Measurements from ENCODE around the gene SEC14L2.
"Not testable (repeated sequence)": the region's sequence is repeated elsewhere in the genome, so short reads cannot be mapped to it uniquely, and the experiment has no call there.

SEC14L2 gene

DNA sequence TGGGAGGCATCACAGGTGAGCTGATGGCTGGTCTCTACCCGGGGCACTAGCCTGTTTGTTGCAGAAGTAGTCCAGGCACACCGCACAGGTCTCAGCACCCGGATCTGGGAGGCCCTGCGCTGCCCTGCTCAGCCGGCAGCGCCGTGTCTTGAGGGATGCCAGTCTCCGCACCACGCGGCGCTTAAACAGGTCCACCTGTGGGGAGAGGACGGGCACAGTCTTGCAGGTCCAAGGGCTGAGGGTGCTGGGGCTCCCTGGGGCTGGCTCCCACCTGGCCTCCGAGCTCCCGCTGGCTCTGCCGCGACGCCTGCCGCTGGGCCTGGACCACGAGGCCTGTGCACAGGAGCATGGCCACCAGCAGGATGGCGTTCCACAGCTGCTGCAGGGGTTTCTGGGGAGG, 16.8 kb upstream of the SEC14L2 start:
- no peak for DNase-seq

DNA sequence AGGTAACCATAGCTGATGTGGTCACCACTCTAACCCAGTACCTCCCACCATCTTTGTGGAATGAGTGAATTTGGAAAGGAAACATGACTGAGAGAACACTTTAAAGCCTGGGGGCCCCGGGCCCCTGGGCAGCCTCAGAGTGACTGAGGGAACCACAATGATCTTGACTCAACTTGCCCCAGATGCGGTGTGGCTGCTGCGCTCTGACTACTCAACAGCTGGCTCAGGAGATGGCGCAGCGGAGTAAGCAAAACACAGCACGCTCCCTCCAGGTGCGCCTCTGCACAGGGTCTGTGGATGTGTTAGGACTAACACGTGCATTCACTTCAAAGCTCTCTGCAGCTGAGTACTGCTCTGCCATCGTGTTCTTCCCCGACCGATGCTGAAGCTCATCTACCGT, 15.6 kb upstream of the SEC14L2 start:
- no peak for DNase-seq

DNA sequence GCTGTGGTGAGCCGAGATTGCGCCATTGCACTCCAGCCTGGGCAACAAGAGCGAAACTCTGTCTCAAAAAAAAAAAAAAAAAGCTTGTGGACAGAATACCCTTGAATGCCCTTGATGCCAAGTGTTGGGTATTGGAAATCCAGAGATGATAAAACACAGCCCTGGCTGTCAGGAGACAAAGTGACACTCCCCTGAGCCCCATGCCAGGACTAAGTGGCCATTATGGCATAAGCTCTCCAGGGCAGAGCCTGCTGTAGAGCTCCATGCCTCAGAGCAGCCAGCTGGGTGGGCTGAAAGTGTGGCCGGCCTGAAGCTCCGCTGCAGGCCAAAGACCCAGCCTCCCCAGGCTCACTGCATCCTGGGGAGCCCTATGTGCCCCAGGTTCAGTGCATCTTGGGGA, 14.5 kb upstream of the SEC14L2 start:
- no peak for DNase-seq

DNA sequence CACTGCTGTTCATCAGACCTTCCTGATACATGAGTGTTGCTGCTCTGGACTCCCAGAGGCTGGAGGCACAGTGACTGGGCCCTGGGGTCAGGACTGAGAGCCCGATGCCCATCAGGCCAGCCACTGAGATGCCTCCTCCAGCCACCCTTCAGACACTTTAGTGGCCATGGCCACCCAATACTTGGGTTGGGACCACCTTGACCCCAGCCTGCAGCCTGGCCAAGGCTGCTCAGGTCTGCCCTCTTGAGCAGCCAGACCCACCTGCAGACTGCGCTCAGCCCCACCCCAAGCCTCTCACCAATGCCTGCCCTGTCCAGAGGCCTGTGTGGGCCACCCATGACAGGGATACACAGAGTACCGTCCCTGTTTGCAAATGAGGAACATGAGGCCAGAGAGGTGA, 13.8 kb upstream of the SEC14L2 start:
- no peak for DNase-seq

DNA sequence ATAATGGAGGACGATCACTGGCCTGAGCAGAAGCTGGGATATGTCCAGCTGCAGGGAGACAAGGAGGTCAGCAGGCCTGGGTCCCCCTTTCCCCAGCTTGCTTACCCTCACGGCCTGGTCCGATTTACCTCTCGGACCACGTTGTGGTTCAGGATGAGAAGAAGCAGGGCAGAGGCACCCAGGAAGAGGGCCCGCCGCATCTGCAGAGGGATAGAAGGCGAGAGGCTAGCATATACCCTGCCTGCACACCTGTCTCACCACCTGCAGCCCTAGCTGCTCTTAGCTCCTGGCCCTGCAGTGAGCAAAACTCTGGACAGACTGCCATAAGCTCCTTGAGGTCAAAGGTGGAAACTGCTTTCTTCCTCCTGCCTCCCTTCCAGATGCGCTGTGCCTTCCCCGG, 10.9 kb upstream of the SEC14L2 start:
- DNase-seq: no peak

DNA sequence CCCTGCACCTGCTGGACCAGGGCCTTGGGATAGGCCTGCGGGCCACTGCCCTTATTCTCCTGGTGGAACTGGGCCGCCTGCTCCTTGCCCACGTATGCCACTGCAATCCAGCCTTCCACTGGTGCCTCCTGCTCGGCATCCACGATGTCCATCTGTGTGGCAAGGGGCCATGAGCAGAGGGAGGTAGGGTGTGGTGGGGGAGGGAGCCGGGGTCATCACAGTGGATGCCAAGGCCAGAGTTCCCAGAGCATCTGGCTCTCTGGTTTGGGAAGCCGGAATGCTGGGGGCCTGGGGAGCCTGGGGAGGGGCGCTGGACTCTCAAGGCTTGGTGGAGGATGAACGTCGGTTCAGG, 10.2 kb upstream of the SEC14L2 start:
- no peak for DNase-seq

DNA sequence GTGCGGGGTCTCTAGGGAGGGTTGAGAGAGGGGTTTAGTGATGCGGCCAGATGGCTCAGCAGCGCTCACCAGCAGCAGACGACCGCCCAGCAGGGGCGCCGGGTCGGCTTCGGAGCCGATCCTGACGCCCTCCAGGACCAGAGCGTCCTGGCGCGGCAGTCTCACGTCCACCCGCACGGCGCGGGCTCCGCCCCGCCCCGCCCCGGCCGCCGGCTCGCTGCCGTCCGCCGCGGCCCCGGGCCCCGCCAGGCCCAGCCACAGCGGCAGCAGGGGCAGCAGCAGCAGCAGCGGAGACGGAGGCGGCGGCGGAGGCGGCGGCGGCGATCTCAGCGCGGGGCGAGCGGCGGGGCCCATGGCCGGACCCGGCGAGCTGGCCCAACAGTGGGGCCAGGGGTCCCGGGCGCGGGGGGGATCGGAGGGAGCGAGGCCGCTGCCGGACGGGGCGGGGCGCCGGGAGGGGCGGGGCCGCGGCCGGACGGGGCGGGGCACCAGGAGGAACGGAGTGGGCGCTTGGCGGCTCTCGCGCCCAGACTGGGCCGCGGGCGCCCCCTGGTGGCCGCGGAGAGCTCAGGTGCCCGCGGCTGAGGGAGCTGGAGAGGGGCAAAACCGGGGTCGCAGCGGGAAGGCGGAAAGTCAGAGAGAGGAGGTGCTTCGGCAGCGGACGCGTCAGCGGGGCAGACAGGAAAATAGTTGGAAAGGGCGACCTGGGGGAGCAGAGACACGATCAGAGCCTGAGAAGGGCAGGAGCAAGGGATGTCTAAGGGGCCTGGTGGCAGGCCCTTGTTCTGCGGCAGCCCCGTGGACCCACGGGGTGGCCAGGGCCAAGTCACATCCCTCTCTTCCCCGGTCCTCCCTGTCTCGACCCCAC, 9.6 kb upstream of the SEC14L2 start, which contains the start of gene RNF215:
RNF215 (minus strand) TSS at position 452 of the 868 bp plus-strand sequence; CDS start at position 354, 98 bp downstream.
- peak; percentile 32 for DNase-seq

DNA sequence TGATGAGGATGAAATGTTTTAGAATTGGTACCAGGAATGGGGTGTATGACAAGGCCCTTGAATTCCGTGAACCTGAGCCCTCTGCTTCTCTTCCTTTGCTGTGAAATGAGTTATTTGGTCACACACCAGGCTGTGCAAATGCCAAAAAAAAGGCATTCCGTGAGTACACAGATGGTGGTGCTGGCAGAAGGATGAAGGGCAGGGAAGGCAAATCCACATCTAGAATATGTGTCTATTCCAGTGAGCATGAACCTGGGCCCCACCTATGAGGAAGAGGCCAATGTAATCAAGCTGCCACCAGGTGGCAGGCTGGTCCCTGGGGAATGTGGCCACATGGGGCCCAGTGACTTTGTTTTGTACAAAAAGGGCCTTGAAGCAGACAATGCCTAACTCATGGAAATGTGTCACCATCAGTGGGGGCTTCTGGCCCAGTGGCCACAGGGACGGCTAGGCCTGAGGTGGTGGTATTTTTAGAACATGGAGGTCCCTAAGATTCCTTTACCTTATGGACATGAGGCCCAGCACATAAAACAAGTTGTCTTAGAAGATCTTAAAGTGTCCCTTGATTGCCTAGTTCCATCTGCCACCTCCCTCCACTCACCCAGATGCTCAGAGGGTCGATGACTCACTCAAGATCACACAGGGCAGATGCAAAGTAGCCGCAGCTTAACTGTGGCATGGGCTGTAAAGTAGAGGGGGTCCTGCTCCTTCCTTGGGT, 5.7 kb upstream of the SEC14L2 start:
- DNase-seq: peak; percentile 77

DNA sequence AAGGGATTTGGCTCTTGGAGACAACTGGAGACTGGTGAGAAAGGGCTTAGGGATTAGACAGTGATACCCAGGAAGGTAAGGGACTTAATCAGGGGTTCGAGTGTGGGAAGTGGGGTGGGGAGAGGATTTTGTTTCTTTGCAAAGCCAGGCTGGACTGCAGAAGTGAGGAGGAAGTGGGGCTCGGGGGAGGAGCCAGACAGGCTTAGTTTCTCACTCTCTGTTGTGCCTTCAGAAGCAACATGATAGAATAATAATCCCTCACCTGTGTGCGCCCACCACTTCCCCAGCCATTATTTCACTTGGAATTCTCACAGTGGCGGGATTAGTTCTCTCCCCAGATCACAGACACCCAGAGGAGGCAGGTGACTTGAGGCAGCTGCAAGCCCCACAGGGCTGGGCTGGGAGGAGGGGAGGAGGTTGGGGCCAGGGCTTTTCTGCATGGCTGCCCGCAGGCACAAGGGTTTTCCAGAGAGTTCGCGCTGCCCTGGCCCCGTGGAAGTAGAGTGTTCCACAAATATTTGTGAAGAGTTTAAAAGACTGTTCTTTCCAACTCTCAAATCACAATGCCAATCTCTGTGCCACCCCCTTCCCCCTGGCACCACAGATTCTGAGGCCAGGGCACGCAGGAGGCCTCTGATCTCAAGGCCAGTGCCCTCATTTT, 4.0 kb upstream of the SEC14L2 start:
- peak; percentile 62 for DNase-seq

DNA sequence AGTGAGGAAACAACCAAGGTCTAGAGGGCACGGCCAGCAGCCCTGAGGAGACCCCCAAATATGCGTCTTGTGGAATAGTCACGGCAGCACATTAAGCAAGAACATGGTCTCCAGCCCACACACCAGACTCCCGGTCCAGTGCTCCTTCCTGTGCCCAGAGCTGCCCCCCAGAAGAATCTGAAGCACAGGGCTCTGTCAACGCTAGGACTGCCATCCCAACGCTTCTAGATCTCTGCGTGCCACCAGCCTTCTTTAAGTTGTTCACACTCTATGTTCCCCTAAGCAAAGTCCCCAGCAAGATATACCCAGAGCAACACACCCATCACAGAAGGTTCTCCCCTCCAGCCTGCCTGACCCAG, 3.5 kb upstream of the SEC14L2 start:
- DNase-seq: no peak

DNA sequence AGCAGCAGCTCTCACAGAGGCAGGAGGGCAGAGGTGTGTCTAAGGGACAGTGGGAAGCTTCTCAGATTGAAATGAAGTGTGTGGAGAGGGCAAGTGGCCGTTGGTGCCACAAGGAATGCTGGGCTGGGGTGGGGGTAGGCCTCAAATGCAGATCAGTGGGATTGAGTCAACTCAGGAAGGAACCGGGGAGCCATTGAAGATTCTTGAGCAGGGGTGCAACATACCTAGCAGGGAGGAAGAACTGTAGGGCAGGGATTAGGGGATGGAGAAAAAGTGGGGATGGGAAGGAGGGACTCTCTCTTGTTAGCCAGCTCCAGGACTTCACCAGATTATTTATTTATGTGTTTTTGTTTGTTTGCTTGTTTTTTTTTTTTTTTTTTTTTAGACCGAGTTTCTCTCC, 2.9 kb upstream of the SEC14L2 start:
- DNase-seq: no peak

DNA sequence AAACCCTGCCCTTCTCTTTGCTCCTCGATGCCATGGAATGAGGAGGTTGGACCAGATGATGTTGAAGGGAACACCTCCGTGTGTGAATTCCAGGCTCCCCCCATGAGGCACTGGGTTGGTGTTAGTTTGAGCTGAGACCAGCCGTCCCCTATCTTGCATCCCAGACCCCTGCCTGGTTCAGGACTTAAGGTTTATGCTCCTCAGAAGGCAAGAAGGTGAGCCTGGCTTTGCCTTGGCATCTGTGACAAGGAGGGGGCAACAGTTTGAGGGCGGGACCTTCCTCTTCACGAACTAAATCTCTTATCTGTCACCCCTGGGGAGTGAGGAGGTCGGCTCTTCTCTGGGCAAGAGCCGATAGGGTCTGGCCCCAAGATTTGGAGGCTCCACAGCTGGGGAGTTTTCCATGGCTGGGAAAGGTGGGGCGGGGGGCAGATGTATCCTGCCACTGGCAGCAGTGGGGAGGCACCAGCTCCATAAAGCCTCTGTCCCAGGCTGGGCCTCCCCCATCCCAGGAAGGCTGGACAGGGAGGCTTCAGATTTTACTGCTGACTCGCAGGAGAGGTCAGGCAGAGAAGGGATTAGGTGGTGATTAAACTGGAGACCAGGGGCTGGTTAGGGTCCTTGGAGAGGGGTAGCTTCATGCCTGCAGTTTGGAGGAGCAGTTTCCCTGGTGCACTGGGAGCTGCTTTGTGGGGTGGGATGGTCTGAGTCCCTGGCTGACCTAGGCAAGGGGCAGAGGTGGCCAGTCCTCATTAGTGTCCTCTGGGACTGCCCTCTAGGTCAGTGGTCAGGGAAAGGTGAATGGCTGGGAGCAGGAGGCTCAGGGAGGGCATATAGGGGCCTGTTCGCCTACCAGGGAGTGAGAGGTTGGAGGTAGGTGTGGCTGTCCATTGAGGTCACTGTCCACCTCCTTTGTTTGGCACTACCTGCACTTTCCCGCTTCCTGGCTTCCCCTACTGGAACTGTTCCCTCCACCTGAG, 1.1 kb downstream of the SEC14L2 start:
- no peak for DNase-seq

DNA sequence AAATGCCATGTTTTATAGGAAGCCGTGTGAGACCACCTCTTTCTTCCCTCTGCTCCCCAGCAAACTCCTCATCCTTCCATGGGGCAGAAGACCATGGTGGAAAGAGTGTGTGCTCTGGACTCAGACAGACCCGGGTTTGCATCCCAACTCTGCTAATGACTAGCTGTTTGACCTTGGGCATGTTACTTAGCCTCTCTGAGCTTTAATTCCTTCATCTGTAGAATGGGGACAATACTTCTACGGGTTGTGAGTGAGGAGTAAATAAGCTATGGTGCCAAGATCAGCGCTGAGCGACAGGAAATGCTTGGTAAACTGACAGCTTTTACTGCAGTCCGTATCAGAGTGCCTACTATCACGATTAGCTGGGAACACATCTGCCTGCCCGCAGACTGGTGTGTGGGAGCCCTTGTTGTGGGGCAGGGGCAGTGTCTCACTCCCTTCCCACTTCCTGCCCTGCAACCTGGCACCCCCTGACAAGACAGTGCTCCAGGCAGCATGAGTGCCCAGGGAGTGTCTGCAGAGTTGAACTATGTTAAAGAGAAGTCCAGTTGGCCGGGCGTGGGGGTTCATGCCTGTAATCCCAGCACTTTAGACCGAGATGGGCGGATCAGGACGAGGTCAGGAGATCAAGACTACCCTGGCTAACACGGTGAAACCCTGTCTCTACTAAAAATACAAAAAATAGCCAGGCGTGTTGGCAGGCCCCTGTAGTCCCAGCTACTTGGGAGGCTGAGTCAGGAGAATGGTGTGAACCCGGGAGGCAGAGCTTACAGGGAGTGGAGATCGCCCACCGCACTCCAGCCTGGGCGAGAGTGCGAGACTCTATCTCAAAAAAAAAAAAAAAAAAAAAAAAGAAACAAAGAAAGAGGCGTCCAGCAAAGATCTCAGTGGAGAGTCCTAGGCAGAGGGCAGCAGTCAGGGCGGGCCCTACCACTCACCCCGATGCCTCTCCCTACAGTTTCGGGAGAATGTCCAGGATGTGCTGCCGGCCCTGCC, 2.2 kb downstream of the SEC14L2 start:
- no peak for DNase-seq

DNA sequence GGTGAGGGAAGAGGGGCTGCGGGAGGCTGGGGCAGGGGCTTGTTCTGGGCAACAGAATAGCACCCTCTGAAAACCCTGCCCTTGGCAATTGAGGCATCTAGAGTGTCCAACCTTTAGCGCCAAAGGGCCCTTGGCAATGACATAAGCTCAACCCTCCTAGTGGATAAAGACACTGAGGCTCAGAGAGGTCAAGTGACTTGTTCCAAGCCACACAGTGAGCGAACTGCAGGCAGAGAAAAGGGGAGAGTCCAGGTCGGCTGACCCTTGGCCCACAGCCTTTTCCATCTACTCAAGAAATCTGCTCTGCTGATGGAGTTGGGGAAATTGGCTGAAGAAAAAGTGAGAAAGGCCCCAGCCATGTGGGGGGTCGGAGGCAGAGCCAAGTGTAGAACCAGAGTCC, 2.9 kb downstream of the SEC14L2 start:
- no peak for DNase-seq

DNA sequence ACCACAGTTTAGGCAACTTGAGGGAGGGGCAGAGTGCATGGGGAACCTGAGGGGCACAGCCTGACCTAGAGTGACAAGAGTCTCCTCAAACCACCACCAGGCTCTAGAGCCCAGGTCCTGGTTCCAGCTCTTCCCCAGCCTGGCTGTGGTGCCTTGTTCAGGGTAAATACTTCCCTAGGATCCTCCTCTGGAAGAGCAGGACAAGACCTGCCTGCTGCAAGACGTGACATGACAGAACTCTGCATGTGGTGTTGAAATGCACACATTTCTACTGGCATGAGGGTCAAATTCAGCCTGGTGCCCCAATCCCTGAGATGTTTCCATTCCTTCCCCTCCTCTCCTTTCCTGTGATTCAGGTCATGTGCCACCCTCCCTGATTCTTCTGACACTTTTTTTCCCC, 3.3 kb downstream of the SEC14L2 start:
- DNase-seq: no peak

DNA sequence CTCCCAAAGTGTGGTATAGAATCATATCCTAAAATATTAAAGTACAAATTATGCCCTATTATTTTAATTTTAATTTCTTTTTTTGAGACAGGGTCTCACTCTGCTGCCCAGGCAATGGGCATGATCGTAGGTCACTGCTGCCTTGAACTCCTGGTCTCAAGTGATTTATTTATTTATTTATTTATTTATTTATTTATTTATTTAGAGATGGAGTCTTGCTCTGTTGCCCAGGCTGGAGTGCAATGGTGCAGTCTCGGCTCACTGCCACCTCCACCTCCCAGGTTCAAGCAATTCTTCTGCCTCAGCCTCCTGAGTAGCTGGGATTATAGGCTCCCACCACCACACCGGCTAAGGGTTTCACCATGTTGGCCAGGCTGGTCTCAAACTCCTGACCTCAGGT, 4.2 kb downstream of the SEC14L2 start:
- DNase-seq: not testable (repeated sequence)

DNA sequence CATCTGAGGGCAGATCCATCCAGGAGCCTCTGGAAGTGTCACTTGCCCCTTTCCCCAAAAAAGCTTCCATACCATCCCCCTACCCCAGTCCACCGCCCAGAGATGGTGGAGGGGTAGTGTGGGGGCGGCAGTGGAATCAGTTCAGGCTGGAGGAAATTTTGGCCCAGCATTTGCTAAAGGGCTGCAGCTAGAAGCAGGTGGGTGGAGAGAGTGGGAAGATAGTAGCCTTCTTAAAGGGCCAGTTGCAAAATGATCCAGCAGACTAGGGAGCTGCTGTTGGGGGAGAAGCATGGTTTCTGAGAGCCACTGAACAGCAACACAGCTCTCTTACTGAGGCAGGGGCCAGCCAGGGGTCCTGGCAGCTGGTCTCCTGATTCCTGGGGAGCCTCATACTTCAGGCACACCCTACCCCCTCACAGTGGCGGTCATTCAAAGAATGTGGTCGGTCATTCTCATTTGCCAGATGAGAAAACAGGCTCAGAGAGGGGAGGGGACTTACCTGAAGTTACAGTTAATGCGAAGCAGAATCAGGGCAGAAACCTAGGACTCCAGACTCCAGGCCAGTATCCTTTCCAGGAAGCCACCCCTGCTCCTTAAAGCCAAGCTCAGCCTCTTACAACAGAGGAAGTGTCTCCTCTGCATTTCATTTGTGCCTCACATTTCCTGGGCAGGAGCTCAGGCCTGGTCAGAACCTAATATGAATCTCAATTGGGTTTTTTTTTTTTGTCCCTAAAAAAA, 5.4 kb downstream of the SEC14L2 start:
- no peak for DNase-seq

DNA sequence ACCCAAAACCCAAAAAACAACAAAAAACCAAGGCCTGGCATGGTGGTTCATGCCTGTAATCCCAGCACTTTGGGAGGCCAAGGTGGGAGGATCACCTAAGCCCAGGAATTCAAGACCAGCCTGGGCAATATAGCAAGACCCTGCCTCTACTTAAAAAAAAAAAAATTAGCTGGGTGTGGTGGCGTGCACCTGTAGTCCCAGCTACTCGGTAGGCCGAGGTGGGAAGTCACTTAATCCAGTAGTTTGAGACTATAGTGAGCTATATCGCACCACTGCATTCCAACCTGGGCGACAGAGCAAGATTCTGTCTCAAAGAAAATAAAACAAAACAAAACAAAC, 5.9 kb downstream of the SEC14L2 start:
- not testable (repeated sequence) for DNase-seq

DNA sequence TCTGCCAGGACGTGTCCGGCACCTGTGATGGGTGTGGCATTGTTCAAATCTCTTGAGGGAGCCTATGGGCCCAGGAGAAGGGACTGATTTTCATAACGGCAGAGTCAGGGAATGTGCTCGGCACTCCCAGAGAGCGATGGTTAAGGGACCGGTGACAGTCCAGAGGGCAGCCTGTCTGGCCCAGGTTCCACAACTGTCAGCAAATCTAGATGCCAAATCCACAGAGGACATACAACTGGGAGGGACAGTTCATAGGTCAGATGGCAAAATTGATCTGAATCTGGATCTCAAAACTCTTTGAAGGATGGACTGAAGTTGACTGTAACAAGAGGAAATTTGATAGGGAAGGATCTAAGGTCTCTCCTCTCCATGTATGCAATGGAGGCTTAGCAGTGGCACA, 7.5 kb downstream of the SEC14L2 start:
- no peak for DNase-seq

DNA sequence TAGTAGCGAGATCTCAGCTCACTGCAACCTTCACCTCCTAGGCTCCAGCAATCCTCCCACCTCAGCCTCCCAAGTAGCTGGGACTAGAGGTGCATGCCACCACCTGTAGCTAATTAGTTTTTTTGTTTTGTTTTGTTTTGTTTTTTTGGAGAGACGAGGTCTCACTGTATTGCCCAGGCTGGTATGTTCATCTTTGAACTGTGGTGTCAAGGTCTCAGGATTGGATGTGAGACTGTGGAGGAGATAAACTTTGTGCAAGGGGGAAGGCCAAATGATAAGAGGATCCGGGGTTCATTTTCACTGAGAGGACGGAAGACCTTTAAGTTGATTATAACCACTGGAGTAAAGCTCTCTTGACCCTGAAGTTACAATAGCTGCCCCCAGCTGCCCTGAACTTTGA, 8.9 kb downstream of the SEC14L2 start:
- DNase-seq: no peak

DNA sequence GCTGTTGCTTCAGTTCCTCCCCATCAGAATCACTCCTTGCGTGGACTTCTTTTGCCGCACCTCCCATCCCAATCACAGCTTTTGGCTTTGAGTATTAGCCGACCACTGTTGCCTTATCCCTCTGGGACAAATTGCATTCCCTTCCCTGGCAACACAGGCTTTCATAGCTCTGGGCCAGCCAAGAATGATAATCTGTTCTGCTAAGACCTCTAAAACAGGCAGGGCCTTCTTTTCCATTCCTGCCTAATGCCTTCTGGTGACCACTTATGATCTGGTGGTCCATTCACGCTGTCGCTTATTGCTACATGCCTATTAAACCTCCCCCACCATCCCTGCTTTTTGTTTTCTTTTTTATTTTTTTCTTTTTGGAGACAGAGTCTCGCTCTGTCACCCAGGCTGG, 9.6 kb downstream of the SEC14L2 start:
- DNase-seq: no peak
